H1 (cell line): ENCODE results near the gene CFAP107. TPM values are rescaled to one million over a fixed set of nuclear protein-coding genes. Genes with fewer than 3 reads are reported as not detected.

Source experiments
- ASH2L ChIP-seq: fragments of 200-600, 300-600 bp; sonication (generic); IDR thresholded peaks from one replicate; pipeline ENCODE4 v1.7.1; 2017; ENCODE audit warnings: low read length
- CEBPB ChIP-seq: IDR thresholded peaks from 2 replicates; pipeline ENCODE4 v1.6.1; 2012; ENCODE audit warnings: low read depth, low read length
- polyA plus RNA-seq, 7 experiments: library from polyadenylated mRNA; depleted of rRNA in 3 of 7; stranded (reverse) in 5 of 7; unstranded in 2 of 7; fragments of >200 nt in 5 of 7; fragments of 200-250 nt in 2 of 7; gene quantifications; 1 replicate in 5 of 7; 2 replicates in 1 of 7; 4 replicates in 1 of 7; pipeline versions ENCODE4 v1.2.1 to v1.2.3, GENCODE V29; 2011 to 2013; ENCODE audit warnings: missing spikeins in 2 of 7, mixed read lengths in 2 of 7
- total RNA-seq: library from RNA; stranded (reverse); fragmentation: NEBNext Ultra II Directional; extraction: Animal tissue kit (Norgen Biotek cat#: 25700); gene quantifications from 2 replicates; pipeline ENCODE4 v1.2.1, GENCODE V29; 2021
- TF ChIP-seq, protein P1 (sequence below): fragments of 300-600 bp; sonication (generic); IDR thresholded peaks from 2 replicates; pipeline ENCODE4 v1.7.1; 2012; ENCODE audit warnings: low read length, moderate library complexity, mild to moderate bottlenecking, inconsistent platforms; ENCODE audit not compliant: insufficient replicate concordance

The CFAP107 gene
- total and polyA plus RNA-seq, 2 of the 8 experiments (the other 6 are each of a cell fraction or from before 2014, with no cell fraction given): 0.23 TPM; not detected in 1

DNA sequence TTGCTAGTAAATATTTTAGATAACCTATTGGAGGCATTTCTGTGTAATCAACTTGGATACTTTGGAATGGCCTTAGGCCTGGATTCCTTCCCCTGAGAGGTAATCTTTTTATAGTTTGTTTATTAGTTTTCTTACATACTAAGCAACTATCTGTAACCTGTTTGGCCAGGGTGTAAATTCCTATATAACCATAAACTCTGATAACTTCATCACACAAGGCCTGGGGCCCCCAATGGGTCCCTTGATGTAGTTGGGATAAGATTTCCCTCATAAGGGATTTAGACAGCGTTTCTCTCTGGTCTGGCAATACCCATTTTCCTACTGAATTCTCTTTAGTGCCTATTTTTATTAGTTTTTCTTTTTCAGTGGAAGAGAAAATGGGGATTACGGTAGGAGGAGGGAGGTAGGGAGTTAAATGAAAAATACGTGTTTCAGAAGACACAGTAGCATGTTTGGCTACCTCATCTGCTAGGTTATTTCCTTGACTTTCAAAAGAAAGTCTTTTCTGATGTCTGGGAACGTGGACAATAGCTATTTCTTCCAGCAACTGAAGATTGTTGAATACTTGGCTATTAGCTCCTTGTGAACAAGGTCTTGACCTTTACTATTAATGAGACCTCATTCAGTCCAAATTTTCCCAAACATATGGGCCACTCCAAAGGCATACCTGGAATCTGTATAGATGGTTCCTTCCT lies 37.5 kb upstream of the CFAP107 start (continued):
- TF ChIP-seq, protein P1, sequence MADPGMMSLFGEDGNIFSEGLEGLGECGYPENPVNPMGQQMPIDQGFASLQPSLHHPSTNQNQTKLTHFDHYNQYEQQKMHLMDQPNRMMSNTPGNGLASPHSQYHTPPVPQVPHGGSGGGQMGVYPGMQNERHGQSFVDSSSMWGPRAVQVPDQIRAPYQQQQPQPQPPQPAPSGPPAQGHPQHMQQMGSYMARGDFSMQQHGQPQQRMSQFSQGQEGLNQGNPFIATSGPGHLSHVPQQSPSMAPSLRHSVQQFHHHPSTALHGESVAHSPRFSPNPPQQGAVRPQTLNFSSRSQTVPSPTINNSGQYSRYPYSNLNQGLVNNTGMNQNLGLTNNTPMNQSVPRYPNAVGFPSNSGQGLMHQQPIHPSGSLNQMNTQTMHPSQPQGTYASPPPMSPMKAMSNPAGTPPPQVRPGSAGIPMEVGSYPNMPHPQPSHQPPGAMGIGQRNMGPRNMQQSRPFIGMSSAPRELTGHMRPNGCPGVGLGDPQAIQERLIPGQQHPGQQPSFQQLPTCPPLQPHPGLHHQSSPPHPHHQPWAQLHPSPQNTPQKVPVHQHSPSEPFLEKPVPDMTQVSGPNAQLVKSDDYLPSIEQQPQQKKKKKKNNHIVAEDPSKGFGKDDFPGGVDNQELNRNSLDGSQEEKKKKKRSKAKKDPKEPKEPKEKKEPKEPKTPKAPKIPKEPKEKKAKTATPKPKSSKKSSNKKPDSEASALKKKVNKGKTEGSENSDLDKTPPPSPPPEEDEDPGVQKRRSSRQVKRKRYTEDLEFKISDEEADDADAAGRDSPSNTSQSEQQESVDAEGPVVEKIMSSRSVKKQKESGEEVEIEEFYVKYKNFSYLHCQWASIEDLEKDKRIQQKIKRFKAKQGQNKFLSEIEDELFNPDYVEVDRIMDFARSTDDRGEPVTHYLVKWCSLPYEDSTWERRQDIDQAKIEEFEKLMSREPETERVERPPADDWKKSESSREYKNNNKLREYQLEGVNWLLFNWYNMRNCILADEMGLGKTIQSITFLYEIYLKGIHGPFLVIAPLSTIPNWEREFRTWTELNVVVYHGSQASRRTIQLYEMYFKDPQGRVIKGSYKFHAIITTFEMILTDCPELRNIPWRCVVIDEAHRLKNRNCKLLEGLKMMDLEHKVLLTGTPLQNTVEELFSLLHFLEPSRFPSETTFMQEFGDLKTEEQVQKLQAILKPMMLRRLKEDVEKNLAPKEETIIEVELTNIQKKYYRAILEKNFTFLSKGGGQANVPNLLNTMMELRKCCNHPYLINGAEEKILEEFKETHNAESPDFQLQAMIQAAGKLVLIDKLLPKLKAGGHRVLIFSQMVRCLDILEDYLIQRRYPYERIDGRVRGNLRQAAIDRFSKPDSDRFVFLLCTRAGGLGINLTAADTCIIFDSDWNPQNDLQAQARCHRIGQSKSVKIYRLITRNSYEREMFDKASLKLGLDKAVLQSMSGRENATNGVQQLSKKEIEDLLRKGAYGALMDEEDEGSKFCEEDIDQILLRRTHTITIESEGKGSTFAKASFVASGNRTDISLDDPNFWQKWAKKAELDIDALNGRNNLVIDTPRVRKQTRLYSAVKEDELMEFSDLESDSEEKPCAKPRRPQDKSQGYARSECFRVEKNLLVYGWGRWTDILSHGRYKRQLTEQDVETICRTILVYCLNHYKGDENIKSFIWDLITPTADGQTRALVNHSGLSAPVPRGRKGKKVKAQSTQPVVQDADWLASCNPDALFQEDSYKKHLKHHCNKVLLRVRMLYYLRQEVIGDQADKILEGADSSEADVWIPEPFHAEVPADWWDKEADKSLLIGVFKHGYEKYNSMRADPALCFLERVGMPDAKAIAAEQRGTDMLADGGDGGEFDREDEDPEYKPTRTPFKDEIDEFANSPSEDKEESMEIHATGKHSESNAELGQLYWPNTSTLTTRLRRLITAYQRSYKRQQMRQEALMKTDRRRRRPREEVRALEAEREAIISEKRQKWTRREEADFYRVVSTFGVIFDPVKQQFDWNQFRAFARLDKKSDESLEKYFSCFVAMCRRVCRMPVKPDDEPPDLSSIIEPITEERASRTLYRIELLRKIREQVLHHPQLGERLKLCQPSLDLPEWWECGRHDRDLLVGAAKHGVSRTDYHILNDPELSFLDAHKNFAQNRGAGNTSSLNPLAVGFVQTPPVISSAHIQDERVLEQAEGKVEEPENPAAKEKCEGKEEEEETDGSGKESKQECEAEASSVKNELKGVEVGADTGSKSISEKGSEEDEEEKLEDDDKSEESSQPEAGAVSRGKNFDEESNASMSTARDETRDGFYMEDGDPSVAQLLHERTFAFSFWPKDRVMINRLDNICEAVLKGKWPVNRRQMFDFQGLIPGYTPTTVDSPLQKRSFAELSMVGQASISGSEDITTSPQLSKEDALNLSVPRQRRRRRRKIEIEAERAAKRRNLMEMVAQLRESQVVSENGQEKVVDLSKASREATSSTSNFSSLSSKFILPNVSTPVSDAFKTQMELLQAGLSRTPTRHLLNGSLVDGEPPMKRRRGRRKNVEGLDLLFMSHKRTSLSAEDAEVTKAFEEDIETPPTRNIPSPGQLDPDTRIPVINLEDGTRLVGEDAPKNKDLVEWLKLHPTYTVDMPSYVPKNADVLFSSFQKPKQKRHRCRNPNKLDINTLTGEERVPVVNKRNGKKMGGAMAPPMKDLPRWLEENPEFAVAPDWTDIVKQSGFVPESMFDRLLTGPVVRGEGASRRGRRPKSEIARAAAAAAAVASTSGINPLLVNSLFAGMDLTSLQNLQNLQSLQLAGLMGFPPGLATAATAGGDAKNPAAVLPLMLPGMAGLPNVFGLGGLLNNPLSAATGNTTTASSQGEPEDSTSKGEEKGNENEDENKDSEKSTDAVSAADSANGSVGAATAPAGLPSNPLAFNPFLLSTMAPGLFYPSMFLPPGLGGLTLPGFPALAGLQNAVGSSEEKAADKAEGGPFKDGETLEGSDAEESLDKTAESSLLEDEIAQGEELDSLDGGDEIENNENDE: no peak
- TF ChIP-seq CEBPB (no peak), ASH2L (no peak)
